GM18873 (cell line): Measurements from ENCODE around the gene ACTL9.
"Not testable (repeated sequence)": the region's sequence is repeated elsewhere in the genome, so short reads cannot be mapped to it uniquely, and the experiment has no call there.

Experiments
- ATAC-seq: cut with Tn5 transposase; IDR thresholded peaks from one replicate; pipeline ENCODE4 v1.9.1; 2021; ENCODE audit warnings: mild to moderate bottlenecking, moderate library complexity, moderate number of reproducible peaks; ENCODE audit not compliant: unreplicated experiment, low FRiP score

Gene ACTL9

GRCh38 chr19:8698433-8699063, at the start of gene ACTL9:
Gene ACTL9 (minus strand): TSS chr19:8698795. CDS start chr19:8698701, 94 bp downstream.
- ATAC-seq = no peak

- ATAC-seq = not testable (repeated sequence)
These were observed 40.9 kb upstream of the ACTL9 start for GRCh38 chr19:8739291-8740065.

GRCh38 chr19:8738377-8738776, 39.8 kb upstream of the ACTL9 start:
- no peak for ATAC-seq

- ATAC-seq = no peak
These were observed 33.0 kb upstream of the ACTL9 start for GRCh38 chr19:8731428-8732169.

- no peak for ATAC-seq
These were observed 25.7 kb upstream of the ACTL9 start for GRCh38 chr19:8724276-8724675.

- ATAC-seq = no peak
These were observed 23.4 kb upstream of the ACTL9 start for GRCh38 chr19:8722032-8722431.

- no peak for ATAC-seq
These were observed 22.7 kb upstream of the ACTL9 start, which contains the start of gene OR2Z1 for GRCh38 chr19:8721334-8721733. Gene OR2Z1 (plus strand): TSS chr19:8721634. CDS start chr19:8731029, 9,395 bp downstream.

GRCh38 chr19:8710337-8710736, 11.7 kb upstream of the ACTL9 start:
- ATAC-seq = not testable (repeated sequence)

- ATAC-seq = no peak
These were observed 7.1 kb upstream of the ACTL9 start for GRCh38 chr19:8705742-8706141.

- ATAC-seq = not testable (repeated sequence)
These were observed 6.7 kb upstream of the ACTL9 start for GRCh38 chr19:8705304-8705703.

- no peak for ATAC-seq
These were observed 4.6 kb upstream of the ACTL9 start for GRCh38 chr19:8703223-8703622.

- no peak for ATAC-seq
These were observed 3.8 kb upstream of the ACTL9 start for GRCh38 chr19:8702350-8702749.

- no peak for ATAC-seq
These were observed 2.4 kb upstream of the ACTL9 start for GRCh38 chr19:8700956-8701355.

GRCh38 chr19:8699908-8700307, 1.3 kb upstream of the ACTL9 start:
- no peak for ATAC-seq

GRCh38 chr19:8697671-8698432, 743 bp downstream of the ACTL9 start:
- no peak for ATAC-seq

- ATAC-seq = no peak
These were observed 1.6 kb downstream of the ACTL9 start for GRCh38 chr19:8696993-8697392.

- no peak for ATAC-seq
These were observed 2.7 kb downstream of the ACTL9 start for GRCh38 chr19:8695911-8696310.

GRCh38 chr19:8695501-8695900, 3.1 kb downstream of the ACTL9 start:
- no peak for ATAC-seq

GRCh38 chr19:8690753-8691539, 7.6 kb downstream of the ACTL9 start:
- ATAC-seq = no peak

GRCh38 chr19:8688930-8689329, 9.7 kb downstream of the ACTL9 start:
- ATAC-seq = no peak
